EH (cell line): ENCODE results near the gene KIF6.

Experiments
- DNase-seq: peaks from one replicate; pipeline ENCODE4 v3.0.0-alpha.2; 2015; ENCODE audit warnings: low read depth

Gene KIF6

GRCh38 chr6:39347906-39348585, 377.2 kb downstream of the KIF6 start:
- DNase-seq, result peak; percentile 70

- no peak for DNase-seq
Observed at GRCh38 chr6:39347206-39347605, 378.0 kb downstream of the KIF6 start.

GRCh38 chr6:39344821-39345280, 380.4 kb downstream of the KIF6 start:
- DNase-seq, result no peak

- DNase-seq, result no peak
Observed at GRCh38 chr6:39343396-39343870, 381.8 kb downstream of the KIF6 start.

- DNase-seq, result no peak
Observed at GRCh38 chr6:39342692-39343395, 382.4 kb downstream of the KIF6 start.

GRCh38 chr6:39341937-39342336, 383.3 kb downstream of the KIF6 start:
- no peak for DNase-seq

- no peak for DNase-seq
Observed at GRCh38 chr6:39341352-39341751, 383.9 kb downstream of the KIF6 start.

GRCh38 chr6:39339868-39340550, 385.2 kb downstream of the KIF6 start:
- no peak for DNase-seq

GRCh38 chr6:39339096-39339867, 385.9 kb downstream of the KIF6 start:
- DNase-seq, result no peak

GRCh38 chr6:39338397-39338796, 386.8 kb downstream of the KIF6 start:
- DNase-seq, result no peak

- peak; percentile 81 for DNase-seq
Observed at GRCh38 chr6:39335780-39336545, 389.2 kb downstream of the KIF6 start.

- no peak for DNase-seq
Observed at GRCh38 chr6:39333644-39334438, 391.4 kb downstream of the KIF6 start.

GRCh38 chr6:39330476-39330875, 394.7 kb downstream of the KIF6 start:
- DNase-seq, result no peak

- DNase-seq, result no peak
Observed at GRCh38 chr6:39330057-39330456, 395.2 kb downstream of the KIF6 start.

GRCh38 chr6:39328066-39328465, 397.1 kb downstream of the KIF6 start:
- DNase-seq, result no peak

GRCh38 chr6:39327507-39327906, 397.7 kb downstream of the KIF6 start:
- no peak for DNase-seq

GRCh38 chr6:39322306-39322850, 402.8 kb downstream of the KIF6 start, which contains the start of gene KCNK16:
Gene KCNK16 (minus strand): TSS chr6:39322702. CDS start chr6:39322540, 162 bp downstream.
- DNase-seq, result no peak

- no peak for DNase-seq
Observed at GRCh38 chr6:39321761-39322160, 403.4 kb downstream of the KIF6 start.

GRCh38 chr6:39320363-39320984, 404.7 kb downstream of the KIF6 start:
- DNase-seq, result no peak
